ENCODE data around the gene SLCO4C1. TPM values are rescaled to one million over a fixed set of nuclear protein-coding genes. Genes with fewer than 3 reads are reported as not detected.

SLCO4C1 gene
- total and polyA plus RNA-seq, 9 of the 15 experiments (the other 6 are each of a cell fraction or from before 2014, with no cell fraction given): 0.04 to 1.1 (median 0.13) TPM; not detected in 1

DNA sequence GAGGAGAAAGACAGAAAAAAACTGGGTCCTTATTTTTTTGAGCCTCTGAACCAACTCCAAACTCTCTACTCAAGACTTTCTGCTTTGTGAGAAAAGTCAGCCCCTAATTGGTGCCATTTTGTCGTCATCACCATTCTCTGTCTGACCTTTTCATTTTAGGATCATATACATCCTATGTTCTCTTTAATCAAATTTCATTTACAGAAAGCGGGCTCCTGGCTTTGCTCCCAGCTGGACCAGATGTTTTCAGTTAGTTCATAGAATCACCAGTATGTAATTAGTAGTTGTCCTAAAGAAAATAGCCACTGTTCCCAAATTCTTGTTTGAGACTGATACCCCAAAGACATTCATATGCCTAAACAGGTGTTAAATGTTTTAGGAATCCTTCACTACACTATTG, 28.6 kb upstream of the SLCO4C1 start:
- no peaks in the 10 kb centered on the region for H3K79me2 ChIP-seq (ENCODE audit: control insufficient read depth, insufficient read depth, low read length)
- FAIRE-seq: no peak
- H2AFZ ChIP-seq (ENCODE audit: low read depth, low read length): no peak overlapping the region
- no peak for ATAC-seq
- H3K9me3 ChIP-seq (replicated peaks; ENCODE audit: control insufficient read depth, insufficient read depth, low read depth, low read length): no peaks in the 10 kb centered on the region
- H4K20me1 ChIP-seq (replicated peaks; ENCODE audit: control insufficient read depth, insufficient read depth, low read length): no peaks in the 10 kb centered on the region
- H3K36me3 ChIP-seq (ENCODE audit: control insufficient read depth, insufficient read depth, low read length): no peaks in the 10 kb centered on the region
- no peak for DNase-seq (ENCODE audit: extremely low read depth in 1 of 4, low spot score in 3 of 4)
- H3K27me3 ChIP-seq (ENCODE audit: control insufficient read depth in 2 of 2, insufficient read depth in 2 of 2, low read length in 2 of 2): no peaks in the 10 kb centered on the region
- in situ Hi-C loops (cut with MboI) (no loop called here), intact Hi-C loops (cut with micrococcal nuclease) (no loop called here)
- H3K9me1 ChIP-seq (ENCODE audit: control insufficient read depth, insufficient read depth, low read length): no peaks in the 10 kb centered on the region
- ChIA-PET CTCF (ENCODE audit: low intra/inter-chr PET ratio) (no interaction called here), POLR2A (no interaction called here)
- BruUV-seq (replicated peaks): no TSS peak
- H3K4me1 ChIP-seq (replicated peaks in 1 of 2; ENCODE audit: control insufficient read depth in 2 of 2, insufficient read depth in 2 of 2, low read length in 2 of 2): no peaks in the 10 kb centered on the region
- H3K4me2 ChIP-seq (ENCODE audit: insufficient read depth, low read length): no peak overlapping the region
- H3K27ac ChIP-seq (ENCODE audit: extremely low read depth, low read depth, low read length): no peak overlapping the region
- WGBS (ENCODE audit: insufficient coverage, low coverage, missing lambda C conversion rate): 3% methylated on average over 2 of the region's 2 CpGs
- H3K4me3 ChIP-seq: no peak overlapping the region
- H3K9ac ChIP-seq (ENCODE audit: insufficient read depth in 1 of 2, low read depth in 2 of 2, low read length in 2 of 2): no peak overlapping the region
- TF ChIP-seq, protein P1, sequence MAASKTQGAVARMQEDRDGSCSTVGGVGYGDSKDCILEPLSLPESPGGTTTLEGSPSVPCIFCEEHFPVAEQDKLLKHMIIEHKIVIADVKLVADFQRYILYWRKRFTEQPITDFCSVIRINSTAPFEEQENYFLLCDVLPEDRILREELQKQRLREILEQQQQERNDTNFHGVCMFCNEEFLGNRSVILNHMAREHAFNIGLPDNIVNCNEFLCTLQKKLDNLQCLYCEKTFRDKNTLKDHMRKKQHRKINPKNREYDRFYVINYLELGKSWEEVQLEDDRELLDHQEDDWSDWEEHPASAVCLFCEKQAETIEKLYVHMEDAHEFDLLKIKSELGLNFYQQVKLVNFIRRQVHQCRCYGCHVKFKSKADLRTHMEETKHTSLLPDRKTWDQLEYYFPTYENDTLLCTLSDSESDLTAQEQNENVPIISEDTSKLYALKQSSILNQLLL (CRISPR knock-in tag; IDR thresholded peaks at IDR 0.05; ENCODE audit: borderline replicate concordance): no peak
- TF ChIP-seq RBM15 (IDR thresholded peaks at IDR 0.05; ENCODE audit: insufficient read depth, low read length): no peak
- TF ChIP-seq, protein P2, sequence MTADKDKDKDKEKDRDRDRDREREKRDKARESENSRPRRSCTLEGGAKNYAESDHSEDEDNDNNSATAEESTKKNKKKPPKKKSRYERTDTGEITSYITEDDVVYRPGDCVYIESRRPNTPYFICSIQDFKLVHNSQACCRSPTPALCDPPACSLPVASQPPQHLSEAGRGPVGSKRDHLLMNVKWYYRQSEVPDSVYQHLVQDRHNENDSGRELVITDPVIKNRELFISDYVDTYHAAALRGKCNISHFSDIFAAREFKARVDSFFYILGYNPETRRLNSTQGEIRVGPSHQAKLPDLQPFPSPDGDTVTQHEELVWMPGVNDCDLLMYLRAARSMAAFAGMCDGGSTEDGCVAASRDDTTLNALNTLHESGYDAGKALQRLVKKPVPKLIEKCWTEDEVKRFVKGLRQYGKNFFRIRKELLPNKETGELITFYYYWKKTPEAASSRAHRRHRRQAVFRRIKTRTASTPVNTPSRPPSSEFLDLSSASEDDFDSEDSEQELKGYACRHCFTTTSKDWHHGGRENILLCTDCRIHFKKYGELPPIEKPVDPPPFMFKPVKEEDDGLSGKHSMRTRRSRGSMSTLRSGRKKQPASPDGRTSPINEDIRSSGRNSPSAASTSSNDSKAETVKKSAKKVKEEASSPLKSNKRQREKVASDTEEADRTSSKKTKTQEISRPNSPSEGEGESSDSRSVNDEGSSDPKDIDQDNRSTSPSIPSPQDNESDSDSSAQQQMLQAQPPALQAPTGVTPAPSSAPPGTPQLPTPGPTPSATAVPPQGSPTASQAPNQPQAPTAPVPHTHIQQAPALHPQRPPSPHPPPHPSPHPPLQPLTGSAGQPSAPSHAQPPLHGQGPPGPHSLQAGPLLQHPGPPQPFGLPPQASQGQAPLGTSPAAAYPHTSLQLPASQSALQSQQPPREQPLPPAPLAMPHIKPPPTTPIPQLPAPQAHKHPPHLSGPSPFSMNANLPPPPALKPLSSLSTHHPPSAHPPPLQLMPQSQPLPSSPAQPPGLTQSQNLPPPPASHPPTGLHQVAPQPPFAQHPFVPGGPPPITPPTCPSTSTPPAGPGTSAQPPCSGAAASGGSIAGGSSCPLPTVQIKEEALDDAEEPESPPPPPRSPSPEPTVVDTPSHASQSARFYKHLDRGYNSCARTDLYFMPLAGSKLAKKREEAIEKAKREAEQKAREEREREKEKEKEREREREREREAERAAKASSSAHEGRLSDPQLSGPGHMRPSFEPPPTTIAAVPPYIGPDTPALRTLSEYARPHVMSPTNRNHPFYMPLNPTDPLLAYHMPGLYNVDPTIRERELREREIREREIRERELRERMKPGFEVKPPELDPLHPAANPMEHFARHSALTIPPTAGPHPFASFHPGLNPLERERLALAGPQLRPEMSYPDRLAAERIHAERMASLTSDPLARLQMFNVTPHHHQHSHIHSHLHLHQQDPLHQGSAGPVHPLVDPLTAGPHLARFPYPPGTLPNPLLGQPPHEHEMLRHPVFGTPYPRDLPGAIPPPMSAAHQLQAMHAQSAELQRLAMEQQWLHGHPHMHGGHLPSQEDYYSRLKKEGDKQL (CRISPR knock-in tag; IDR thresholded peaks at IDR 0.05; ENCODE audit: borderline replicate concordance): no peak
- TF ChIP-seq, protein P3, sequence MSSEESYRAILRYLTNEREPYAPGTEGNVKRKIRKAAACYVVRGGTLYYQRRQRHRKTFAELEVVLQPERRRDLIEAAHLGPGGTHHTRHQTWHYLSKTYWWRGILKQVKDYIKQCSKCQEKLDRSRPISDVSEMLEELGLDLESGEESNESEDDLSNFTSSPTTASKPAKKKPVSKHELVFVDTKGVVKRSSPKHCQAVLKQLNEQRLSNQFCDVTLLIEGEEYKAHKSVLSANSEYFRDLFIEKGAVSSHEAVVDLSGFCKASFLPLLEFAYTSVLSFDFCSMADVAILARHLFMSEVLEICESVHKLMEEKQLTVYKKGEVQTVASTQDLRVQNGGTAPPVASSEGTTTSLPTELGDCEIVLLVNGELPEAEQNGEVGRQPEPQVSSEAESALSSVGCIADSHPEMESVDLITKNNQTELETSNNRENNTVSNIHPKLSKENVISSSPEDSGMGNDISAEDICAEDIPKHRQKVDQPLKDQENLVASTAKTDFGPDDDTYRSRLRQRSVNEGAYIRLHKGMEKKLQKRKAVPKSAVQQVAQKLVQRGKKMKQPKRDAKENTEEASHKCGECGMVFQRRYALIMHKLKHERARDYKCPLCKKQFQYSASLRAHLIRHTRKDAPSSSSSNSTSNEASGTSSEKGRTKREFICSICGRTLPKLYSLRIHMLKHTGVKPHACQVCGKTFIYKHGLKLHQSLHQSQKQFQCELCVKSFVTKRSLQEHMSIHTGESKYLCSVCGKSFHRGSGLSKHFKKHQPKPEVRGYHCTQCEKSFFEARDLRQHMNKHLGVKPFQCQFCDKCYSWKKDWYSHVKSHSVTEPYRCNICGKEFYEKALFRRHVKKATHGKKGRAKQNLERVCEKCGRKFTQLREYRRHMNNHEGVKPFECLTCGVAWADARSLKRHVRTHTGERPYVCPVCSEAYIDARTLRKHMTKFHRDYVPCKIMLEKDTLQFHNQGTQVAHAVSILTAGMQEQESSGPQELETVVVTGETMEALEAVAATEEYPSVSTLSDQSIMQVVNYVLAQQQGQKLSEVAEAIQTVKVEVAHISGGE (CRISPR knock-in tag; IDR thresholded peaks at IDR 0.05): no peak
- TF ChIP-seq, protein P4, sequence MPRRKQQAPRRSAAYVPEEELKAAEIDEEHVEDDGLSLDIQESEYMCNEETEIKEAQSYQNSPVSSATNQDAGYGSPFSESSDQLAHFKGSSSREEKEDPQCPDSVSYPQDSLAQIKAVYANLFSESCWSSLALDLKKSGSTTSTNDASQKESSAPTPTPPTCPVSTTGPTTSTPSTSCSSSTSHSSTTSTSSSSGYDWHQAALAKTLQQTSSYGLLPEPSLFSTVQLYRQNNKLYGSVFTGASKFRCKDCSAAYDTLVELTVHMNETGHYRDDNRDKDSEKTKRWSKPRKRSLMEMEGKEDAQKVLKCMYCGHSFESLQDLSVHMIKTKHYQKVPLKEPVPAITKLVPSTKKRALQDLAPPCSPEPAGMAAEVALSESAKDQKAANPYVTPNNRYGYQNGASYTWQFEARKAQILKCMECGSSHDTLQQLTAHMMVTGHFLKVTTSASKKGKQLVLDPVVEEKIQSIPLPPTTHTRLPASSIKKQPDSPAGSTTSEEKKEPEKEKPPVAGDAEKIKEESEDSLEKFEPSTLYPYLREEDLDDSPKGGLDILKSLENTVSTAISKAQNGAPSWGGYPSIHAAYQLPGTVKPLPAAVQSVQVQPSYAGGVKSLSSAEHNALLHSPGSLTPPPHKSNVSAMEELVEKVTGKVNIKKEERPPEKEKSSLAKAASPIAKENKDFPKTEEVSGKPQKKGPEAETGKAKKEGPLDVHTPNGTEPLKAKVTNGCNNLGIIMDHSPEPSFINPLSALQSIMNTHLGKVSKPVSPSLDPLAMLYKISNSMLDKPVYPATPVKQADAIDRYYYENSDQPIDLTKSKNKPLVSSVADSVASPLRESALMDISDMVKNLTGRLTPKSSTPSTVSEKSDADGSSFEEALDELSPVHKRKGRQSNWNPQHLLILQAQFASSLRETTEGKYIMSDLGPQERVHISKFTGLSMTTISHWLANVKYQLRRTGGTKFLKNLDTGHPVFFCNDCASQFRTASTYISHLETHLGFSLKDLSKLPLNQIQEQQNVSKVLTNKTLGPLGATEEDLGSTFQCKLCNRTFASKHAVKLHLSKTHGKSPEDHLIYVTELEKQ (CRISPR knock-in tag; IDR thresholded peaks at IDR 0.05): no peak
- no peak for TF ChIP-seq MECOM (CRISPR knock-in tag; IDR thresholded peaks at IDR 0.05)
- TF ChIP-seq TAL1 (IDR thresholded peaks at IDR 0.05): no peak

Data from K562 (cell line).